NCI-H1417 treated with DMSO at 0.1 percent for 48 hours (cell line): ENCODE measurements around the gene MAP3K19.
"Not testable (repeated sequence)": the region's sequence is repeated elsewhere in the genome, so short reads cannot be mapped to it uniquely, and the experiment has no call there.

Source experiments
- DNase-seq: peaks from one replicate; lab custom pipeline; 2025; lab: John Stamatoyannopoulos, UW

Gene MAP3K19

DNA sequence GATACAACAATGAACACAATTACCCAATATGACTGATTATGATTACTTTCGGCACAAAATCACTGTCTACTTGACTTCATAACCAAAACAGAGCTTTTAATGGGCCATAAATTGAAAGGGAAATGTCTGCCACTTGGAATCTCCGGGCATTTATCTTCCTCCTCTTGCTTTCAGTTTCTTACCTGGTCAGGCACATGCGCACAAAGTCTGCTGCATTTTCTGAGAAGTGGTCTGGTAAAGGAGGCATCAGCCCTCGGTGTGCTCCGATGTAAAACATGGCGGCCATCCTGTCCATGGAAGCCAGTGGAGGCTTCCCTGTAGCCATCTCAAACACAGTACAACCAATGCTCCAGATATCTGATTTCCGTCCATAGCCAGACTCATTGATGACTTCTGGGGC lies 66.6 kb downstream of the MAP3K19 start:
- DNase-seq, result no peak

GRCh38 chr2:134979221-134979620 lies 68.0 kb downstream of the MAP3K19 start:
- DNase-seq, result no peak

- not testable (repeated sequence) for DNase-seq
These were observed 70.1 kb downstream of the MAP3K19 start for GRCh38 chr2:134977104-134977503.

DNA sequence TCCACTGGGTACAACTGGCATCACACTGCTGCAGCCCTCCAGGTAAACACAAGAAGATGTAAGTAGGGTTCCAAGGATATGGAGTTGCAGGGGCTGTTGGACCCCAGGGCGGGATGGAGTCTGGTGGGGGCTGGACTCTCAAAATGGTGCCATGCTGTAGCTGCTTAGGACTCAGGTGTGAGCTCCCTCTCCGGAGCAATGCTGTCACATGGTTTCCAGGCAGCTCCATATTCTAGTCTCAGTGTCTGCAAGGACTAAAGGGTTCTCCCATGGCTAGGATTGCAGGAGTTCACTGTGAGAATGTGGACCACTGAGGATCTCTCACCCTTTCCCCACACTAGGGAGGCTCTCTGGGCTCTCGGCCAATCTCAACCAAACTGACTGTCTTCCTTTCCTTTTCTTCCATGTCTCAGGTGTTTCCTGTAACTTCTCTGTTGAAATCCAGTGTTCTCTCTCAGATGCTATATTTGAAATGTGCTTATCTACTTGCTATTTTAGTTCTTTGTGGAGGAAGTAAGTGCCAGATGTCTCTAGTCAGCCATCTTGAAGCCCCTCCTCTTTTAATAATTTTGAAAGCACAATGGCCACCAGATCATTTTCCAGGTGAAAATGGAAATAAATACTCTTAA lies 71.1 kb downstream of the MAP3K19 start:
- DNase-seq, result no peak

DNA sequence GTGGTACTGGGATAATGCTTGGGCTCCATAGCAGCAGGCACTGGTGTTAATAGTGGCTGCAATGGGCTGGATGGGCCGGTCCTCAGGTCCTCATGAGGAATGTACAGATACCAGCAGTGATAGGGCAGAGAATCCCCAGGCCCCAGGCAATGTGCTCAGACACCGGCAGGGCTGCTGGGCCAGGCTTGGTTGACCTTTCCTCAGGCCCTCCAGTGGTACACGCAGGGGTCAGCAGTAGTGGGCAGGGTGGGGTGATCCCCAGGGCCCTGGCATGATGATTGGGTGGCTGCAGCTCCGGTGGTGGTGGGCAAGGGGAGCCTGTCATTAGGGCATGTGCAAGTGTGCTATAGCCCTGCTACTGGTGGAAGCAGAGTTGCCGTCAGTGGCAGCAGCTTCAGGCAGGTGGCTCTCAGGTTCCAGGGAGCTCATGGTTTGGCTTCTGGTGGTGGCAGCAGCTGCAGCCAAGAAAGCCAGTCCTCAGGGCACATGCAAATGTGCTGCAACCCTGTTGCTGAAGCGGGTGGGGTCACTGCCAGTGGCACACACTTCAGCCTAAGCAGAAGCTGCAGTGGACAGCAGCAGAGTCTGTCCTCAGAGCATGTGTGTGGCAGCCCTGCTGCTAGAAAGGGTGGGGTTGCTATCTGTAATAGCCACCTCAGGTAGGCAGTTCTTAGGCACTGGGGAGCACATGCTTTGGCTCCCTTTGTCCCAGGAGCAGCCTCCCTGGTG lies 71.8 kb downstream of the MAP3K19 start:
- DNase-seq, result no peak

- no peak for DNase-seq
These were observed 73.8 kb downstream of the MAP3K19 start for GRCh38 chr2:134973241-134974138.

- DNase-seq, result not testable (repeated sequence)
These were observed 80.1 kb downstream of the MAP3K19 start for GRCh38 chr2:134967166-134967565.

DNA sequence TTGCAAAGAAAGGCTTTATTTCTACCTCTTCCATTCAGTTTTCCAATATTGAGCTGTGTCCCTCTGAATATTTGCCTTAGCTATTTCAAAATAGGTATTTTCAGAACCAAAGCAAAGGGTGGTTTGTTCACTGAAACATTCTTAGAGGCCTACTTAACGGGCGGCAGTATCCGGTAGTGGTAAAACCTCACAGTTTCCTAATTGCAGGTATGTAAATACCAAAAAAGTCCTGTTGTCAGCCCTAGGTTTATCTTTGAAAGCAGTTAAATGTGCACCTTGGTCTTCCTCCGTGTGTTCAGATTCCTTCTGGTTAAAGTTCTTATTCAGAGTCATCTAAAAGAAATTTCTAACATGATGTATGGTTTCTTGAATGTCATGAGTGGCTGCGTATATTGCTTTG lies 89.8 kb downstream of the MAP3K19 start:
- no peak for DNase-seq

GRCh38 chr2:134955744-134956143 lies 91.5 kb downstream of the MAP3K19 start:
- no peak for DNase-seq

DNA sequence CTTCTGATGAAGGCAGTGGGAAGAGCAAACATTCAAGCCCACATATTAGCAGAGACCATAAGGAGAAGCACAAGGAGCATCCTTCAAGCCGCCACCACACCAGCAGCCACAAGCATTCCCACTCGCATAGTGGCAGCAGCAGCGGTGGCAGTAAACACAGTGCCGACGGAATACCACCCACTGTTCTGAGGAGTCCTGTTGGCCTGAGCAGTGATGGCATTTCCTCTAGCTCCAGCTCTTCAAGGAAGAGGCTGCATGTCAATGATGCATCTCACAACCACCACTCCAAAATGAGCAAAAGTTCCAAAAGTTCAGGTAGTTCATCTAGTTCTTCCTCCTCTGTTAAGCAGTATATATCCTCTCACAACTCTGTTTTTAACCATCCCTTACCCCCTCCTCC lies 93.2 kb downstream of the MAP3K19 start:
- no peak for DNase-seq

GRCh38 chr2:134952608-134953007 lies 94.6 kb downstream of the MAP3K19 start:
- DNase-seq, result no peak

GRCh38 chr2:134950886-134951285 lies 96.4 kb downstream of the MAP3K19 start:
- no peak for DNase-seq

DNA sequence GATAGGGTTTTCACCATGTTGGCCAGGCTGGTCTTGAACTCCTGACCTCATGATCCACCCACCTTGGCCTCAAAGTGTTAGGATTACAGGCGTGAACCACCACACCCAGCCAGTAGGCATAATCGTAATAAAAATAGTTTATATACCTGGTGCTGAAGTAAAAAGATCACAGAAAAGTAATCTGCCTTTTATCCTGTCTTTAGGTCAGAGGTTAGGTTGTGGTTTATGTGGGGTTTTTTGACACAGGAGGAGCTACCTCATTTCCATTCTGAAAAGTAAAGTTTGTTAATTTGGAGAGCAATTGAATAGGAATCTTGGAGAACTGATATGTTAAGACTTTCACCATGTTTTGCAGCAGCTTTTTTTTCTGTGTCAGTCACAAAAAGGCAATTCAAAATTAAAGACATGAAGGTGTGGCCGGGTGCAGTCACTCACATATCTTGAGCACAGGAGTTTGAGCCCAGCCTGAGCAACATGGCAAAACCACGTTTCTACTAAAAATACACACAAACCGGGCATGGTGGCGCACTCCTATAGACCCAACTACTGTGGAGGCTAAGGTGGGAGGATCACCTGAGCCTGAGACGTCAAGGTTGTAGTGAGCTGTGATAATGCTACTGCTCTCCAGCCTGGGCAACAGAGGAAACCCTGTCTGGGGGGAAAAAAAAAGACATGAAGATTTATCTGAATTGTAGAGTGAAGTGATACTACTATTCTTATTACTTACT lies 97.1 kb downstream of the MAP3K19 start:
- DNase-seq, result no peak

DNA sequence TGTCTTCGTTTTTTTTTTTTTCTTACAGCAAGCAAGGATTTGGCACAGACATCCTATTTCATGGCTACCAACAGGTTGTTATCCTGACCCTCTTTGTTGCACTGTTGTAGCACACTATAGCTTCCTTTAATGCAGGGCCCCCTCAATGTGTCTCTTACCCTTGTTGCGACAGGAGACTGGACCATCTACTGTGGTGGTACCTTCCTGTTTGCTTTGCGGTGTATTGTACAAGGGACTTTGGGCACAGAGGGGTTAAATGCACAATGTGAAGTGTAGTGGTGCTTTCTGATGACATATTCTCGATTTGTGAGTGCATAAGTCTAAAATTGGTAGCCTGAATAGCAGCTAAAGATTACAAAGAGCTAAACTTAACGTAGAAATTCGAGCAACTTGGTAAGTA lies 101.2 kb downstream of the MAP3K19 start:
- DNase-seq, result no peak

DNA sequence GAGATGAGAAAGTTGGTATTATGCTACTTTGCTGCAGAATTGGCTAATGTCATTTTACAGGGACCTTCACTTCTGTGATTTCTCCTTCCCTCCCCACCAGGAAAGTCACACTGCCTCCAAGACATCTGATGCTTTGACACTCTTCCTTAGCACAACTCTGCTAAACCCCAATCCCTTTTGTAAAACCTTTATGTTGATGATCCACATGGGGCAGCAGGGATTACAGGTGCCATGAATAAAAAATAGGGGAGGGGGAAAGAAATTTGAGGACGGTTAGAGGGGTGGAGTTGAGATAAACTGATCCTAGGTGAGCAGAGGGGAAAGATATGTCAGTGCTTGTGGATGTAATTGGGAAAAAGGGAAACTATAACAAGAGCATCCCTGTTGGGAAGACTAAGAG lies 102.3 kb downstream of the MAP3K19 start:
- no peak for DNase-seq

- no peak for DNase-seq
These were observed 103.7 kb downstream of the MAP3K19 start for GRCh38 chr2:134943540-134943939.

- DNase-seq, result no peak
These were observed 110.6 kb downstream of the MAP3K19 start for GRCh38 chr2:134936691-134937090.

- no peak for DNase-seq
These were observed 112.6 kb downstream of the MAP3K19 start for GRCh38 chr2:134934641-134935040.

DNA sequence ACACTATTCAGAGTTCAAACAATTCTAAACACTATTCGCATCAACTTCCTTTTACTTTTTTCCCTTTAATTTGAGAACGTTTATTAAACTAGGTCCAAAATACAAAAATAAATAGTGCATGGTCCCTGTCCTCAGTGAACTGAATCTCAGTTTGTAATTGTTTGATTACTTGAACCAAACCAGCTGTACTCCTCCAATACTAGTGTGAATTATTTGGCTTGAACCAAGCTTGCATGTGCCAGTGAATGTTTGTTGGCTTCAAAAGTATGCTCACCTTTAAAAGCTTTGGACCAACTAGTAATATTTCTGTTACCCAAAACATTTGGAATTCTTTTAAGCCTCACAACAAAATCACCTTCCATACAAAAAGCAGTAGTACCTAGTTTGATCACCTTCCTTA lies 113.1 kb downstream of the MAP3K19 start:
- no peak for DNase-seq

GRCh38 chr2:134933732-134934131 lies 113.5 kb downstream of the MAP3K19 start:
- no peak for DNase-seq

- DNase-seq, result no peak
These were observed 114.3 kb downstream of the MAP3K19 start for GRCh38 chr2:134932864-134933526.

DNA sequence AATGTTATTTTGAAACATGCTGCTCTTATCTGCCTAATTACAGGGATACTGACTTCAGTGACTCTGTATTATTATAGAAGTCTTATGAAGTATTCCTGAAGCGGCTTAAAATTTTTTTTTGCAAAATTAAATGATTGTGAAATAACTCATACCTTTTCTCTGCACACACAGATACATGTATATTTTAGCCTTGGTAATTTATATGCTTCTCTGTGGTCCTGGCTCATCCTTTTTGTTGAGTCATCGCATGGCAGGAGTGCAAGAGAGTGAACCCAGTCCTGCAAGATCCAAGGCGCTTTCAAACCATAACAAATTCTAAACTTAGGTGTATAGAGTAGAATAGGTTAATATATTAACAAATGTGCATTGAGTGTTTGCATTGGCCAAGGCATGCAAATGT lies 120.1 kb downstream of the MAP3K19 start:
- no peak for DNase-seq
